OCI-LY1 (cell line): ENCODE data around the gene OR10H4.
"Not testable (repeated sequence)": the region's sequence is repeated elsewhere in the genome, so short reads cannot be mapped to it uniquely, and the experiment has no call there.

Source experiments
- H2AFZ ChIP-seq: fragments of 200-600 bp; sonication (generic), shearing (Covaris generic); 2 replicates; pipeline ENCODE4 v1.6.0; 2014; ENCODE audit warnings: antibody characterized with exemption, mild to moderate bottlenecking, low read length
- H3F3A ChIP-seq: fragments of 200-600 bp; sonication (generic), shearing (Covaris generic); 2 replicates; pipeline ENCODE4 v1.6.0; 2014; ENCODE audit warnings: mild to moderate bottlenecking, antibody characterized with exemption, low read length, moderate library complexity; ENCODE audit not compliant: insufficient read depth
- H3K27ac ChIP-seq: fragments of 200-600 bp; sonication (generic); 2 replicates; pipeline ENCODE4 v1.5.1; 2014; ENCODE audit warnings: low read length, mixed run types, mild to moderate bottlenecking, low read depth; ENCODE audit not compliant: poor library complexity, severe bottlenecking
- H3K27me3 ChIP-seq: fragments of 200-600 bp; sonication (generic); 2 replicates; pipeline ENCODE4 v1.6.0; 2014; ENCODE audit warnings: antibody characterized with exemption, mild to moderate bottlenecking, low read length, moderate library complexity; ENCODE audit not compliant: insufficient read depth
- H3K36me3 ChIP-seq: fragments of 200-600 bp; sonication (generic); 2 replicates; pipeline ENCODE4 v1.6.1; 2014; ENCODE audit warnings: mild to moderate bottlenecking, antibody characterized with exemption, low read length, moderate library complexity, mixed read lengths; ENCODE audit not compliant: insufficient read depth
- H3K4me1 ChIP-seq: fragments of 200-600 bp; sonication (generic); 2 replicates; pipeline ENCODE4 v1.5.1; 2014; ENCODE audit warnings: mild to moderate bottlenecking, low read length, moderate library complexity; ENCODE audit not compliant: insufficient read depth, severe bottlenecking
- H3K4me2 ChIP-seq: fragments of 200-600 bp; sonication (generic), shearing (Covaris generic); 2 replicates; pipeline ENCODE4 v1.6.1; 2014; ENCODE audit warnings: low read length
- H3K4me3 ChIP-seq: fragments of 200-600 bp; sonication (generic); 2 replicates; pipeline ENCODE4 v1.5.1; 2014; ENCODE audit warnings: low read length, low read depth, mild to moderate bottlenecking, mixed read lengths; ENCODE audit not compliant: poor library complexity, severe bottlenecking
- H3K79me2 ChIP-seq: fragments of 200-600 bp; shearing (Covaris generic); 2 replicates; pipeline ENCODE4 v1.6.1; 2016; ENCODE audit warnings: mixed run types, low read length, mixed read lengths; ENCODE audit not compliant: insufficient read depth
- H3K9ac ChIP-seq: fragments of 200-600 bp; sonication (generic), shearing (Covaris generic); 2 replicates; pipeline ENCODE4 v1.6.1; 2014; ENCODE audit warnings: mild to moderate bottlenecking, low read length, mixed read lengths
- H3K9me2 ChIP-seq: fragments of 200-600 bp; sonication (generic), shearing (Covaris generic); 2 replicates; pipeline ENCODE4 v1.6.1; 2014; ENCODE audit warnings: low read depth, mild to moderate bottlenecking, low read length, mixed read lengths
- H3K9me3 ChIP-seq: fragments of 200-600 bp; shearing (Covaris generic); 2 replicates; pipeline ENCODE4 v1.6.1; 2014; ENCODE audit warnings: low read length, mixed read lengths
- H4K20me1 ChIP-seq: fragments of 200-600 bp; sonication (generic), shearing (Covaris generic); 2 replicates; pipeline ENCODE4 v1.6.0; 2016; ENCODE audit warnings: mild to moderate bottlenecking, low read length; ENCODE audit not compliant: insufficient read depth
- CTCF ChIP-seq: fragments of 200-600 bp; sonication (generic), shearing (Covaris generic); IDR thresholded peaks from 2 replicates; pipeline ENCODE4 v1.5.1; 2017; ENCODE audit warnings: mild to moderate bottlenecking, antibody characterized with exemption, low read length, moderate library complexity, mixed read lengths
- EZH2 ChIP-seq: fragments of 200-600 bp; sonication (generic), shearing (Covaris generic); IDR thresholded peaks from 2 replicates; pipeline ENCODE4 v1.8.0; 2017; ENCODE audit warnings: borderline replicate concordance, mixed run types, mild to moderate bottlenecking, antibody characterized with exemption, low read length, moderate library complexity, mixed read lengths

The OR10H4 gene

GRCh38 chr19:15954820-15955219, 6.0 kb downstream of the OR10H4 start:
- H3K9me3 ChIP-seq = no peaks in the 10 kb centered on the region
- H3K9ac ChIP-seq = no peak overlapping the region
- H3K4me3 ChIP-seq = no peak overlapping the region
- H3K9me2 ChIP-seq = no peaks in the 10 kb centered on the region
- no peaks in the 10 kb centered on the region for H3K79me2 ChIP-seq
- no peaks in the 10 kb centered on the region for H3K27me3 ChIP-seq
- H4K20me1 ChIP-seq = no peaks in the 10 kb centered on the region
- no peaks in the 10 kb centered on the region for H3K4me1 ChIP-seq
- no peak for TF ChIP-seq CTCF
- H3F3A ChIP-seq = no peaks in the 10 kb centered on the region
- H3K27ac ChIP-seq = no peak overlapping the region
- H2AFZ ChIP-seq = no peak overlapping the region
- no peak overlapping the region for H3K4me2 ChIP-seq
- H3K36me3 ChIP-seq = no peaks in the 10 kb centered on the region

GRCh38 chr19:15962319-15962718, 13.5 kb downstream of the OR10H4 start:
- Histone ChIP-seq H3F3A (no peaks in the 10 kb centered on the region), H3K9me3 (no peaks in the 10 kb centered on the region), H3K4me2 (no peak overlapping the region), H4K20me1 (no peaks in the 10 kb centered on the region), H3K9ac (no peak overlapping the region), H3K27me3 (no peaks in the 10 kb centered on the region), H3K27ac (no peak overlapping the region), H3K79me2 (no peaks in the 10 kb centered on the region), H3K4me3 (no peak overlapping the region), H3K9me2 (no peaks in the 10 kb centered on the region), H2AFZ (no peak overlapping the region), H3K36me3 (no peaks in the 10 kb centered on the region), H3K4me1 (no peaks in the 10 kb centered on the region)
- TF ChIP-seq EZH2 (no peak), CTCF (no peak)

- H3K9ac ChIP-seq = no peak overlapping the region
These were observed 15.4 kb downstream of the OR10H4 start for GRCh38 chr19:15964231-15964630.

GRCh38 chr19:15971224-15971780, 22.5 kb downstream of the OR10H4 start:
- Histone ChIP-seq H3K79me2 (no peaks in the 10 kb centered on the region), H3K9ac (no peak overlapping the region), H3K4me2 (no peak overlapping the region), H3K9me2 (no peaks in the 10 kb centered on the region), H3K4me3 (no peak overlapping the region), H3K9me3 (no peaks in the 10 kb centered on the region), H3K36me3 (no peaks in the 10 kb centered on the region), H2AFZ (no peak overlapping the region), H3F3A (no peaks in the 10 kb centered on the region), H3K27ac (no peak overlapping the region), H4K20me1 (no peaks in the 10 kb centered on the region), H3K27me3 (no peaks in the 10 kb centered on the region), H3K4me1 (no peaks in the 10 kb centered on the region)
- TF ChIP-seq EZH2 (no peak), CTCF (no peak)

More at GRCh38 chr19:15964231-15964630, 15.4 kb downstream of the OR10H4 start:
- H2AFZ ChIP-seq = no peak overlapping the region
- no peaks in the 10 kb centered on the region for H3K4me1 ChIP-seq
- no peaks in the 10 kb centered on the region for H3K9me2 ChIP-seq
- H3K27me3 ChIP-seq = no peaks in the 10 kb centered on the region
- no peaks in the 10 kb centered on the region for H4K20me1 ChIP-seq
- H3K4me3 ChIP-seq = no peak overlapping the region
- H3K79me2 ChIP-seq = no peaks in the 10 kb centered on the region
- no peaks in the 10 kb centered on the region for H3K9me3 ChIP-seq
- H3K36me3 ChIP-seq = no peaks in the 10 kb centered on the region
- no peak overlapping the region for H3K27ac ChIP-seq
- no peak overlapping the region for H3K4me2 ChIP-seq
- TF ChIP-seq EZH2 = no peak
- no peaks in the 10 kb centered on the region for H3F3A ChIP-seq

- H3K9me3 ChIP-seq, H3K79me2 ChIP-seq, H3K4me1 ChIP-seq, H3K4me3 ChIP-seq, H3F3A ChIP-seq, H3K27ac ChIP-seq, H3K9me2 ChIP-seq, H2AFZ ChIP-seq, H3K4me2 ChIP-seq, H3K9ac ChIP-seq, H4K20me1 ChIP-seq, H3K27me3 ChIP-seq, H3K36me3 ChIP-seq: not testable (repeated sequence)
These were observed 23.2 kb downstream of the OR10H4 start for GRCh38 chr19:15972043-15972442.
